Osteoblast (primary cell): ENCODE data around the gene MCF2L. TPM values are rescaled to one million over a fixed set of nuclear protein-coding genes. Genes with fewer than 3 reads are reported as not detected.

Experiments
- DNase-seq: peaks from one replicate; pipeline ENCODE4 v3.0.0; 2011; ENCODE audit warnings: low spot score, mixed read lengths; ENCODE audit not compliant: insufficient read length; ENCODE audit errors: missing footprints
- H2AFZ ChIP-seq: 2 replicates; pipeline ENCODE4 v1.6.0; 2011; ENCODE audit warnings: mild to moderate bottlenecking, low read length
- H3K27ac ChIP-seq: 2 replicates; pipeline ENCODE4 v1.5.1; 2011; ENCODE audit warnings: mild to moderate bottlenecking, low read depth, low read length, moderate library complexity
- H3K27me3 ChIP-seq: 2 replicates; pipeline ENCODE4 v1.6.0; 2012; ENCODE audit warnings: mild to moderate bottlenecking, control low read depth, inconsistent platforms, low read length, moderate library complexity; ENCODE audit not compliant: insufficient read depth
- H3K36me3 ChIP-seq: 2 replicates; pipeline ENCODE4 v1.5.1; 2011; ENCODE audit warnings: mild to moderate bottlenecking, low read length, control low read depth, moderate library complexity; ENCODE audit not compliant: insufficient read depth
- H3K4me1 ChIP-seq: 2 replicates; pipeline ENCODE4 v1.5.1; 2011; ENCODE audit warnings: mild to moderate bottlenecking, low read length, control low read depth, moderate library complexity; ENCODE audit not compliant: insufficient read depth
- H3K4me2 ChIP-seq: 2 replicates; pipeline ENCODE4 v1.6.0; 2011; ENCODE audit warnings: mild to moderate bottlenecking, low read length; ENCODE audit not compliant: insufficient read depth
- H3K4me3 ChIP-seq: fragments of 200-600 bp; sonication (generic); 3 replicates; pipeline ENCODE4 v1.5.1; 2012; ENCODE audit warnings: mild to moderate bottlenecking, low read length, inconsistent platforms; ENCODE audit not compliant: insufficient read depth
- H3K79me2 ChIP-seq: 2 replicates; pipeline ENCODE4 v1.6.0; 2012; ENCODE audit warnings: mild to moderate bottlenecking, low read length, control low read depth, inconsistent platforms; ENCODE audit not compliant: insufficient read depth
- H3K9me3 ChIP-seq: 2 replicates; pipeline ENCODE4 v1.5.1; 2011; ENCODE audit warnings: low read depth, low read length, control low read depth
- H4K20me1 ChIP-seq: 2 replicates; pipeline ENCODE4 v1.6.0; 2012; ENCODE audit warnings: mild to moderate bottlenecking, low read length, control low read depth; ENCODE audit not compliant: insufficient read depth
- CTCF ChIP-seq: IDR thresholded peaks from 2 replicates; pipeline ENCODE4 v1.5.1; 2011; ENCODE audit warnings: mild to moderate bottlenecking, low read depth, low read length, moderate library complexity; ENCODE audit errors: extremely low read depth
- total RNA-seq: library from RNA; depleted of rRNA; stranded (reverse); fragments of >200 nt; gene quantifications from 2 replicates; pipeline ENCODE4 v1.2.3, GENCODE V29; 2012

MCF2L gene
- total RNA-seq, 1 donor, result 6.5 TPM

GRCh38 chr13:112955956-112956355 is 13.1 kb upstream of the MCF2L start:
- Histone ChIP-seq H4K20me1 (no peaks in the 10 kb centered on the region), H3K27me3 (peaks cover 45% of the 10 kb centered on the region), H2AFZ (no peak overlapping the region), H3K27ac (no peak overlapping the region), H3K4me1 (no peaks in the 10 kb centered on the region), H3K36me3 (no peaks in the 10 kb centered on the region), H3K9me3 (no peaks in the 10 kb centered on the region), H3K4me2 (no peak overlapping the region), H3K79me2 (no peaks in the 10 kb centered on the region), H3K4me3 (no peak overlapping the region)
- DNase-seq, result no peak
- no peak for TF ChIP-seq CTCF

GRCh38 chr13:112956571-112957294 is 12.3 kb upstream of the MCF2L start:
- no peaks in the 10 kb centered on the region for H3K4me1 ChIP-seq
- H3K4me3 ChIP-seq, result no peak overlapping the region
- H3K4me2 ChIP-seq, result no peak overlapping the region
- no peak overlapping the region for H2AFZ ChIP-seq
- H3K27me3 ChIP-seq, result peaks cover 38% of the 10 kb centered on the region
- TF ChIP-seq CTCF, result no peak
- H3K27ac ChIP-seq, result no peak overlapping the region
- no peak for DNase-seq
- no peaks in the 10 kb centered on the region for H3K79me2 ChIP-seq
- no peaks in the 10 kb centered on the region for H3K9me3 ChIP-seq
- no peaks in the 10 kb centered on the region for H4K20me1 ChIP-seq
- H3K36me3 ChIP-seq, result no peaks in the 10 kb centered on the region

- Histone ChIP-seq H3K4me3 (no peak overlapping the region), H3K36me3 (no peaks in the 10 kb centered on the region), H3K9me3 (no peaks in the 10 kb centered on the region), H3K27ac (no peak overlapping the region), H4K20me1 (no peaks in the 10 kb centered on the region), H2AFZ (no peak overlapping the region), H3K4me1 (no peaks in the 10 kb centered on the region), H3K79me2 (no peaks in the 10 kb centered on the region), H3K4me2 (no peak overlapping the region), H3K27me3 (peaks cover 33% of the 10 kb centered on the region)
- DNase-seq, result no peak
- TF ChIP-seq CTCF, result no peak
Measured at GRCh38 chr13:112957295-112957677, 11.7 kb upstream of the MCF2L start.

- H3K4me1 ChIP-seq, result no peaks in the 10 kb centered on the region
- H3K79me2 ChIP-seq, result no peaks in the 10 kb centered on the region
- no peaks in the 10 kb centered on the region for H4K20me1 ChIP-seq
- H3K9me3 ChIP-seq, result no peaks in the 10 kb centered on the region
- no peak overlapping the region for H2AFZ ChIP-seq
- TF ChIP-seq CTCF, result no peak
- no peak for DNase-seq
- no peak overlapping the region for H3K4me3 ChIP-seq
- H3K27me3 ChIP-seq, result peaks cover 22% of the 10 kb centered on the region
- H3K36me3 ChIP-seq, result no peaks in the 10 kb centered on the region
- H3K27ac ChIP-seq, result no peak overlapping the region
- H3K4me2 ChIP-seq, result no peak overlapping the region
Measured at GRCh38 chr13:112958127-112958989, 10.7 kb upstream of the MCF2L start.
